Activated gamma-delta T cell treated with Interleukin-2 at 50 U/mL for 16 hours (primary cell): Measurements from ENCODE around the gene GBGT1.

ENCODE experiments used
- DNase-seq: peaks from one replicate; pipeline ENCODE4 v3.0.0-alpha.2; 2020

GBGT1 gene

DNA sequence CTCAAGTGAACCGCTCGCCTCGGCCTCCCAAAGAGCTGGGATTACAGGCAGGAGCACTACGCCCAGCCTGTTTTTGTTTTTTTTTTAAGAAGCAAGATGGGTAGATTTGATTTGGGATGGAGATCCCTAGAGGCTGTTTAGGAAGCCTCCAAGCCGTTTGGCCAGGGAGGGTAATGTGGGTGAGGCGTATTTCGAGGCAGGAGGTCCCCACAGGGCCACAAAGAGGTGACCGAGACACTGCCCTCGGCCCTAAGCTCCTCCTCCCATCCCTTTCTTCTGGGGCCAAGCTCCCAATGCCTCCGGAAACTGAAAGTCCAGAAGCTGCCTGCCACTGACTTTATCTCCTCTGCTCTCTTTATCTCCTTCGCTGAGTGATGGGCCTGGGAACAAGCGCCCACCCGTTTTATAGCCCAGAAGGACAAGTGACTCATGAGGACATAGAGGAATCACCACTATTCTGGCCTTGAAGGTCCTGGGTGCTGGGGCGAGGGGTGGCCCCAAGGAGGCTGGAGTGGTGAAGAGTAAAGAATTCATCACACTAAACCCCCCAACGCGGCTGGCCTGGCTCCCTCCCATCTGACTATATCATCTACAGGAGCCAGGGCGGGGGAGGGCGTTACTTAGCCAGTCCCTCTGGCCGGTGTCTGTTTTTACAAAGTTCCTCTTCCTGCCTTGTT, 40.6 kb downstream of the GBGT1 start:
- DNase-seq: no peak

DNA sequence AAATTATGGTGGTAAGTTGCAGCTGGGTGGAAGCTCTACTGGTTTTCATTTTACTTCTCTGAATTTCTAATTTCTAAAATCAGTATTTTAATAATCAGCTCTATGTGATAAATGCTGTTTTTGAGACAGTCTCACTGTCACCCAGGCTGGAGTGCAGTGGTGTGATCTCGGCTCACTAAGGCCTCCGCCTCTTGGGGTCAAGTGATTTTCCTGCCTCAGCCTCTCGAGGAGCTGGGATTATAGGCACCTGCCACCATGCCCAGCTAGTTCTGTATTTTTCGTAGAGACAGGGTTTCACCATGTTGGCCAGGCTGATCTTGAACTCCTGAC, 41.1 kb downstream of the GBGT1 start:
- DNase-seq: no peak

GRCh38 chr9:133121915-133122550, 41.7 kb downstream of the GBGT1 start:
- DNase-seq: no peak

- peak; percentile 88 for DNase-seq
Measured at GRCh38 chr9:133121198-133121914, 42.4 kb downstream of the GBGT1 start, which contains the start of gene RALGDS. Gene RALGDS (minus strand): TSS chr9:133121240. CDS start chr9:133121154, 86 bp downstream.

DNA sequence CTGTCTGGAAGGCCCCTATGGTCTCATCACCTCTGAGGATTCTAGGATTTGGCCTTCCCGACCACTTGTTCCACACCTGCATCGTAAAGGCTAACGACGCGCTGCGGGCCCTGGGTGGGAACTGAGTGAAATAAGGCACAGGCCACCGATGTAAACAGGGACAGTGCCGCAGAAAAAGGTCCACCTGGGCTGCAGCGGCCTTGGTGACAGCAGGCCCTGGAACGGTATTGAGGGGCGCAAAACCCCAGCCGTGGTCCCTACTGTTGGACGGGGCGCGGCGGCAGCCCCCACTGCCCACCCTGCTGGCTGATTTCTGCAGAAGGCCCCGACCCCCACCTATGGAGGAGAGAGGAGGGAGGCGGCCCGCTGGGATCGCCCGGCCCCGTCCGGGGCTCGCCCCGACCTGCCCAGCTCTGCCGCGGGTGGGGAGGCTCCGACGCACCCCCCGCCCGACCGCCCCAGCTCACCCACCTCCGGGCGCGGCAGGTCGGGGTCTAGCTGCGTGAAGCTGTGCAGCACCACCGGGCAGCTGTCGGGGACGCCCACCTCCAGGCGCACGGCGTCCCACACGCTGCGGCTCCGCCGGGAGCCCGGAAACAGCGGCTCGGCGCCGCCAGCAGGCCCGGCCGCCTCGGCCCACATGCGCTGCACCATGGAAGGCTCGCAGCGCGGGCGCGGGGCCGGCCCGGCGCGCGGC, 43.1 kb downstream of the GBGT1 start:
- peak; percentile 34 for DNase-seq

DNA sequence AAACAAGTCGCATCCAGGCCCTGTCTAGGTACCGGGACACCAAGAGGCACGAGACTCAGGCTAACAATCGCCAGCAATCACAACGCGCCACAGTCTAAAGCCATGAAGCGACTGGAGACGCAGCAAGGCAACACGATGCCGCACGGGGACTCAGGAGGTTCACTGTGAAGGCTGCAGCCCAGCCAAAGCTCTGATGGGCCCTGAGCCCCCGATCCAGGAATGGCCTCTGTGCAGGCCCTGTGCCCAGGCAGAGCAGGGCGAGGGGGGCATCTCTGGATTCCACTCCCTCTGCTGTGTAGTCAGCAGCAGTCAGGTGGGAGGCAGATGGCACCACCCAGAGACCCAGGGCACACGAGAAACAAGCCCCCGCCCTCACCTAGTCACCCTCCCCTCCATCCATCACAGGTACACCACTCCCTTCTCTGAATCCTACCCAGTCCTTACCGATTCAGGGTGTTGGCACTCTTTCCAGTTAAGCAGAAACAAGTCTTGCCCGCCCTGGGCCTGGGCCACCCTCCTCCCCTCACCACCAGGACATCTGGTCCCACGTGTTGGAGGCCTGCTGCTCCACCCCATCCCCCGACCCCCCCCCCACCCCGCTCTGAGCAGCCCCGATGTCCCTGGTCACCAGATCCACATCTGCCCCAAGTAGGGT, 43.7 kb downstream of the GBGT1 start:
- DNase-seq: no peak

DNA sequence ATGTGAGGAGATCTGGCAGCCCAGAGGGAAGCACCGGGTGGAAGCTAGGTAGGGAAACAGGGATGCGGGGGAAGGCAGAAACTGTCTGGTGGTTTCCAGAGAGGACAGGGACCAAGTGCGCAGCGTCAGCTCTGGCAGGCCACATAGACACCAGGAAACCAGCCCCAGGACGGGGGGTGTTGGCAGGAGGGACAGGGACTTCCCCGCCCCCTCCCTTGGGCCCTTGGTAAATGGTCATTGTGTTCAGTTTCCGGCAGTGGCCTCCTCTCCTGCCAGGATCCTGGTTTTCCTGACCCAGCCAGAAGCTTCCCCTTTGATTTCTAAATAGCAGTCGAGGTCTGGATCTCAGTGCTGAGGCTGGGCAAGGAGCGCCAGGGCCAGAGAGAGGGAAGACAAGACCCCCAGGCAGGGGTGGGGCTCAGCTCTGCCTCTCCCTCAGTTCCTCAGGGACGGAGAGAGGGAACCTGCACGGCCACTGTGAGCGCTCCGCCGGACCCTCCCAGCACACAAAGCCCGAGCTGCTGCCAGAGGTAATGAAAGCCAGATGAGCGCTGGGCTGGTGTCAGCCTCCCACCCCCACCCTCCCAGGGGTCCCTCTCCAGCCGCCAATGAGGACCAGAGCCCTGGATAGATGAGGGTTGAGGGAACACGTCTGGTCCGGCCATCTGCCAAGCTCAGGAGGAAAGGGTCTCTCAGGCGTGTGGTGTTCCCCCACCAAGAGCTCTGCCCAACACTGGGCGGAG, 44.4 kb downstream of the GBGT1 start:
- no peak for DNase-seq

- no peak for DNase-seq
Measured at GRCh38 chr9:133118568-133118967, 45.1 kb downstream of the GBGT1 start.

GRCh38 chr9:133118179-133118520, 45.6 kb downstream of the GBGT1 start:
- DNase-seq: no peak

DNA sequence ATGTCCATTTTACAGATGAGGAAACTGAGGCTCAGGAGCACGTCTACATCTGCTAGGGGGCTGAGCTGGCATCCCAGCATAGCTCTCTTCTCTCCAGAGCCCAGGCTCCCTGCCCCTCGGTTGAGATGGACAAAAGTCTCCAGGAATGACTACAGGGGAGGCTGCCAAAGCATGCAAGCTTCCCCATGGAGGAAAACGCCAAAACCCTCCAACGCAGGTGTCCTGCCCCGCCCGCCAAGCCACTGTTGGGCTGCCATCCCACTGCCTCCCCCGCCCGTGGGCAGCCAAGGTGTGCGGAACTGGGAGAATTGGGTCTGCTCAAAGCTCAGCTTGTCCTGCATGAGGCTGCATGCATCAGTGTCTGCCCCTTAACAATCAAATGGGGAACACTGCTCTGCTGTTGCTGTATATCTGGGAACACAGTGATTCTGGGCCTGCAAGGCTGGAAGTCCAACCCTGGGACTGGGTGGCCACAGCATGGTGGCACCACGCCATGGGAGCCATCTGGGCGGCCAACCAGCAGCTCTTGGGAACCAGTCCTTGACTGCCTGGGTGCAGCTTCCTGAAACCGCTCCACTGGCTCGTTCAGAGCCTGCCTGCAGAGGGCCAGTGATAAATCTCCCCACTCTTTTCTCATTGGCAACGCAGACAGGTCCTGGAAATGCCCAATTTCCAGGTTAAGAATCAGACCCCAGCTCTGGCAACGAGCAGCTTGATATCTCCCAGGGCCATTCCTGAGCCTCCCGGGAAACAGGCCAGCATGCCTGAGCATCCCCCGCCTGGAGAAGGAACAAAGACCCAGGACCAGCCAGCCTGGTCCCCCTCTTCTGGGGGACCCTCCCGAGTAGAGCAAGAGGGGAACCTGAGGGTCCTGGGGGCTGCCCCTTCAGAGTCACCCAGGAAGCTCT, 46.2 kb downstream of the GBGT1 start:
- DNase-seq: no peak

- DNase-seq: no peak
Measured at GRCh38 chr9:133116346-133117231, 47.1 kb downstream of the GBGT1 start.

- DNase-seq: no peak
Measured at GRCh38 chr9:133115604-133116345, 47.9 kb downstream of the GBGT1 start.

DNA sequence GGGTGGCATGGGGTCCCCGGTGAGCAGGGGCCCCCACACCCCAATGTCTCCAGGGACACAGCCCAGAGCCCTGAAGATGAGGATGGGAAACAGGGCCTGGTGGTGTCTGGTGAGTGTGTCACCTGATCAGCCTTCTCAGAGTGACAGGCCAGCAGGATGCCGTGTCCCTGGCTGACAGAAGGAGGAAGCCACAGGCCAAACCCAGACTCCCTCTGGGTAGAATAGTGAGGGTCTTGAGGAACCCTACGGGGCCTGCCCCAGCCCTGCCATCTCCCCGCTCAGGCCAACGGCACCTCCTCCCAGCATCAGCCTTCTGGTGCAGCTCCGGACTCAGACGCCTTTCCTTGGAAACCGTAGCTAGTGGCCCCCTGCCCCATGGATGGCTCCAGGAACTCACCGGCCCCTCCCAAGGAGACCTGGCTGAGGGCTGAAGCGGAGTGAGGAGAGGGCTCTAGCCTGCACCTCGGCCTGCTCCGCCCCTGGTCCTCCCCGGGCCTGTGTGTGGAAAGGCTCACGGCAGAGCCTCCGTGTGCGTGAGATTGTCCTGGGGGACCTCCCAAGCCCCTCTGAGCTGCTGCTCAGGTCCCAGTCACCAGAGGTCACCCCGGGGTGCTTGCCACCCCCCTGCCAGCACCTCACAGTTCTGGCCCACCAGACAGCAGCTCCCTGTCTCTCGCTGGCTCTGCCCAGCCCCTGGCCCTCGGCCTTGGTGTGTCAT, 48.7 kb downstream of the GBGT1 start:
- DNase-seq: no peak

DNA sequence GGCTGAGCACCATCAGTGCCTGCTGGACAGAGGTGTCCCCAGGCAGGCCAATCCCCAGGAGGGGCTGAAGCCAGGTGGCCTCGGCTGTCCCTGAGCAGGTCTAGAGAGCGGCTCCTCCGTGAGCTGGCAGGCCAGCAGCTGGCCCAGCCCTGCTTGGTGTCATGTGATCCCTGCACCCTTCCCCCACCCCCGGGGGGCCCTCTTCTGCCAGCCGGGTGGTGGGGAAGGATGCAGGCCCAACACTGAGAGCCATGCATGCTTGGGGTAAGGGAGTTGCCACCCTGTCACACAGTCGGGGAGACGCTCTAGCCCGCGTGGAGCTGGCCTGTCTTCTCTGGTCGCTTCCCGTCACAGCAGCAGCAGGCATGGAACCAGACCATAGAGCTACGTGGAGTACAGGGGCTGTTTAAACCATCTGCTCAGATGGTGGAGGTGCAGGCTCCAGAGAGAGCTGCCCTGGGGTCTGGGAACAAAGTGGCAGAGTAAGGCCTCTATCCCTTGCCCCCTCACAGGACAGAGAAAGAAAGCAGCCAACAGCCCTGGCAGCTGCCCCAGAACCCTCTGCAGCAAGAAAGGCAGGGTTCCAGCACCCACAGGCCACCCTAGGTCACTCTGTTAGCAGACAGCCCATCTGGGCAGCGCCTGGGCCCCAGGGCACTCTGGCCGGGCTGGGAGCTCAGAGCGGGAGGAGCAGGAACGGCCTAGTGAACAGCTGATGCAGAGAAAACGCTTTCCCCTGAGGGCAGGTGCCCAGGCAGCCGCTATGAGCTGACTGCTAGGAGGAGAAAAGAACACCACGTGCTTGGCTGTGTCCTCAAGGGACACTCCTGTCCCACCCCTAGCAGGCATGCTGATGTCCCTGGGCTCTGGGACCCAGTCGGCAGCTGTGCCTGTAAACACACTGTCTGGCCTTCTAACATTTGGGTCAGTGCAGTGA, 49.5 kb downstream of the GBGT1 start:
- DNase-seq: no peak

GRCh38 chr9:133113163-133113948, 50.4 kb downstream of the GBGT1 start:
- no peak for DNase-seq

DNA sequence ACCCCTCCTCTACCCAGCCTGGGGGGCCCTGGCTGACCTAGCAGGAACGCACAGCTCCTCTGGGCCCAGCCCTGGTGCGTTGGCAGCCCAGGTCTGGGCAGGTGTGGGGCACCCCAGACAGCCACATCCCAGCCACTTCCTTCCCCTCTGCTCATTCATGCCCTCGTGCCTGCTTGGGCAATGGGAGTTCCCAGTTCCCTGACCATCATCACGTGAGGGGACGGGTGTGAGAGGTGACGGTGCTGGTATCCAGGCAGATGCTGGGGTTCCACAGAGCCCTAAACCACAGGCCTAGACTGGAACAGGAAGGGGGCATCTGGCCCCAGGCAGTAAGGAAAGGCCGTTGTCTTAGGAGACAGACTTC, 51.1 kb downstream of the GBGT1 start:
- DNase-seq: peak; percentile 58
